ENCODE measurements around the gene GAS5. TPM values are rescaled to one million over a fixed set of nuclear protein-coding genes. Genes with fewer than 3 reads are reported as not detected.

Gene GAS5
- total RNA-seq, 2 experiments from 2014 or later: 865 to 867 TPM

GRCh38 chr1:173903827-173904531, 36.2 kb upstream of the GAS5 start:
- peaks cover 15% of the 10 kb centered on the region for H3K4me1 Mint-ChIP-seq (ENCODE audit: low read depth)

GRCh38 chr1:173900992-173901391, 33.2 kb upstream of the GAS5 start:
- ChIA-PET POLR2A (no interaction called here), CTCF (interaction anchor here (0.7 kb wide), 2 partner anchors 265 to 461 kb away, joined by 3 to 4 read pairs; no protein-coding TSS in a partner anchor)
- intact Hi-C loops (cut with DNase I, micrococcal nuclease): no loop called here
- no peaks in the 10 kb centered on the region for H3K4me1 ChIP-seq (ENCODE audit: insufficient read depth, low read length)
- no peak overlapping the region for H3K4me3 ChIP-seq (ENCODE audit: low read length)
- Mint-ChIP-seq H3K27me3 (no peaks in the 10 kb centered on the region), H3K4me3 (no peak overlapping the region), H3K4me1 (ENCODE audit: low read depth) (peaks cover 26% of the 10 kb centered on the region), H3K9me3 (peaks cover 3% of the 10 kb centered on the region), H3K27ac (no peak overlapping the region), H3K36me3 (ENCODE audit: low read depth) (peaks cover 29% of the 10 kb centered on the region)
- H3K27ac ChIP-seq (ENCODE audit: low read depth in 1 of 2, low read length in 2 of 2): no peak overlapping the region
- ATAC-seq (ENCODE audit: poor library complexity) (no peak), DNase-seq (no peak)
- H3K36me3 ChIP-seq (ENCODE audit: insufficient read depth, low read length): no peaks in the 10 kb centered on the region
- TF ChIP-seq CTCF (IDR thresholded peaks at IDR 0.05): no peak
- no peaks in the 10 kb centered on the region for H3K27me3 ChIP-seq (ENCODE audit: control insufficient read depth in 1 of 2, insufficient read depth in 2 of 2, low read length in 2 of 2)
- H3K9me3 ChIP-seq (ENCODE audit: control insufficient read depth in 1 of 2, insufficient read depth in 1 of 2, low read length in 2 of 2): no peaks in the 10 kb centered on the region

More at GRCh38 chr1:173903827-173904531, 36.2 kb upstream of the GAS5 start:
- TF ChIP-seq CTCF (IDR thresholded peaks at IDR 0.05): no peak
- intact Hi-C loops (cut with DNase I, micrococcal nuclease): no loop called here
- no peak overlapping the region for H3K27ac Mint-ChIP-seq
- H3K4me3 Mint-ChIP-seq: no peak overlapping the region
- DNase-seq (no peak), ATAC-seq (ENCODE audit: poor library complexity) (no peak)
- no peak overlapping the region for H3K4me3 ChIP-seq (ENCODE audit: low read length)
- no peaks in the 10 kb centered on the region for H3K4me1 ChIP-seq (ENCODE audit: insufficient read depth, low read length)
- no peaks in the 10 kb centered on the region for H3K36me3 ChIP-seq (ENCODE audit: insufficient read depth, low read length)
- peaks cover 31% of the 10 kb centered on the region for H3K36me3 Mint-ChIP-seq (ENCODE audit: low read depth)
- no peaks in the 10 kb centered on the region for H3K9me3 ChIP-seq (ENCODE audit: control insufficient read depth in 1 of 2, insufficient read depth in 1 of 2, low read length in 2 of 2)
- no peaks in the 10 kb centered on the region for H3K27me3 ChIP-seq (ENCODE audit: control insufficient read depth in 1 of 2, insufficient read depth in 2 of 2, low read length in 2 of 2)
- CTCF ChIA-PET: no interaction called here
- no peak overlapping the region for H3K27ac ChIP-seq (ENCODE audit: low read depth in 1 of 2, low read length in 2 of 2)
- no peaks in the 10 kb centered on the region for H3K27me3 Mint-ChIP-seq
- peaks cover 3% of the 10 kb centered on the region for H3K9me3 Mint-ChIP-seq
- POLR2A ChIA-PET: no interaction called here

GRCh38 chr1:173900427-173900826, 32.6 kb upstream of the GAS5 start:
- H3K27ac Mint-ChIP-seq: no peak overlapping the region
- ATAC-seq (ENCODE audit: poor library complexity) (no peak), DNase-seq (no peak)
- H3K27me3 Mint-ChIP-seq: no peaks in the 10 kb centered on the region
- H3K9me3 ChIP-seq (ENCODE audit: control insufficient read depth in 1 of 2, insufficient read depth in 1 of 2, low read length in 2 of 2): no peaks in the 10 kb centered on the region
- H3K4me3 Mint-ChIP-seq: no peak overlapping the region
- ChIA-PET POLR2A (no interaction called here), CTCF (no interaction called here)
- H3K9me3 Mint-ChIP-seq: no peaks in the 10 kb centered on the region
- H3K27me3 ChIP-seq (ENCODE audit: control insufficient read depth in 1 of 2, insufficient read depth in 2 of 2, low read length in 2 of 2): no peaks in the 10 kb centered on the region
- no peak overlapping the region for H3K27ac ChIP-seq (ENCODE audit: low read depth in 1 of 2, low read length in 2 of 2)
- H3K36me3 Mint-ChIP-seq (ENCODE audit: low read depth): peaks cover 29% of the 10 kb centered on the region
- no peaks in the 10 kb centered on the region for H3K4me1 ChIP-seq (ENCODE audit: insufficient read depth, low read length)
- H3K36me3 ChIP-seq (ENCODE audit: insufficient read depth, low read length): no peaks in the 10 kb centered on the region
- H3K4me1 Mint-ChIP-seq (ENCODE audit: low read depth): peaks cover 26% of the 10 kb centered on the region
- H3K4me3 ChIP-seq (ENCODE audit: low read length): no peak overlapping the region
- intact Hi-C loops (cut with DNase I, micrococcal nuclease): no loop called here
- no peak for TF ChIP-seq CTCF (IDR thresholded peaks at IDR 0.05)

All from CD4-positive, alpha-beta T cell (primary cell).